Hematopoietic multipotent progenitor cell treated with erythropoietin and hydrocortisone succinate and interleukin-3 and kit ligand, for 8 days (in vitro differentiated cells): ENCODE data around the gene MRPL30.

Experiments used
- DNase-seq: peaks from one replicate; pipeline ENCODE4 v3.0.0-alpha.2; 2015

Gene MRPL30

GRCh38 chr2:99180755-99181623 is at the start of gene MRPL30, which contains the start of gene MITD1:
Gene MRPL30 (plus strand): TSS chr2:99181184. CDS start chr2:99186204, 5,020 bp downstream.
Gene MITD1 (minus strand): TSS chr2:99181058. CDS start chr2:99180981, 77 bp downstream.
- DNase-seq: peak; percentile 96

GRCh38 chr2:99135044-99135556 is 45.9 kb upstream of the MRPL30 start:
- DNase-seq: peak; percentile 85

DNA sequence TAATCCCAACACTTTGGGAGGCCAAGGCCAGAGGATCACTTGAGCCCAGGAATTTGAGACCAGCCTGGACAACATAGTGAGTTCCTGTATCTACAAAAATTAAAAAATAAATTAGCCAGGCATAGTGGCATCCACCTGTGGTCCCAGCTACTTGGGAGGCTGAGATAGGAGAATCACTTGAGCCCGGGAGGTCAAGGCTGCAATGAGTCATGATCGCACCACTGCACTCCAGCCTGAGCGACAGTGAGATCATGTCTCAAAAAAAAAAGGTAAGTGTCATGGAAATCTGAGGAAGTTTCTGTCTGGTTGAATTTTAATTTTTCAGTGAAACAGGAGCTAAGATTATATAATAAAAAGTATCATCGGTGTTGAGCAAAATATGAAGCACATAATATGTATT is 42.0 kb upstream of the MRPL30 start:
- no peak for DNase-seq

GRCh38 chr2:99140056-99140859 is 40.7 kb upstream of the MRPL30 start:
- no peak for DNase-seq

DNA sequence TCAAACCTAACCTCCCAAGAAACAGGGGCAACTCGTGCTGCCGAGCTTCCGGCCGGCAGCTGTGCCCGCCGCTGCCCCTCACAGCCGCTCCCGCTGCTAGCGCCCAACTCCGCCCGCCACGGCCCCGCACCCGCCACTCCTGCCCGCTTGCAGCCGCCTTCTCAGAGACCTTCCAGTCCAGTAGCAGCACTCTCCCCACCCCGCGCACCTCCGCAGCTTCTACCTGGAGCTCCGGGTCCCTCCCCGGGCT is 40.2 kb upstream of the MRPL30 start:
- no peak for DNase-seq

DNA sequence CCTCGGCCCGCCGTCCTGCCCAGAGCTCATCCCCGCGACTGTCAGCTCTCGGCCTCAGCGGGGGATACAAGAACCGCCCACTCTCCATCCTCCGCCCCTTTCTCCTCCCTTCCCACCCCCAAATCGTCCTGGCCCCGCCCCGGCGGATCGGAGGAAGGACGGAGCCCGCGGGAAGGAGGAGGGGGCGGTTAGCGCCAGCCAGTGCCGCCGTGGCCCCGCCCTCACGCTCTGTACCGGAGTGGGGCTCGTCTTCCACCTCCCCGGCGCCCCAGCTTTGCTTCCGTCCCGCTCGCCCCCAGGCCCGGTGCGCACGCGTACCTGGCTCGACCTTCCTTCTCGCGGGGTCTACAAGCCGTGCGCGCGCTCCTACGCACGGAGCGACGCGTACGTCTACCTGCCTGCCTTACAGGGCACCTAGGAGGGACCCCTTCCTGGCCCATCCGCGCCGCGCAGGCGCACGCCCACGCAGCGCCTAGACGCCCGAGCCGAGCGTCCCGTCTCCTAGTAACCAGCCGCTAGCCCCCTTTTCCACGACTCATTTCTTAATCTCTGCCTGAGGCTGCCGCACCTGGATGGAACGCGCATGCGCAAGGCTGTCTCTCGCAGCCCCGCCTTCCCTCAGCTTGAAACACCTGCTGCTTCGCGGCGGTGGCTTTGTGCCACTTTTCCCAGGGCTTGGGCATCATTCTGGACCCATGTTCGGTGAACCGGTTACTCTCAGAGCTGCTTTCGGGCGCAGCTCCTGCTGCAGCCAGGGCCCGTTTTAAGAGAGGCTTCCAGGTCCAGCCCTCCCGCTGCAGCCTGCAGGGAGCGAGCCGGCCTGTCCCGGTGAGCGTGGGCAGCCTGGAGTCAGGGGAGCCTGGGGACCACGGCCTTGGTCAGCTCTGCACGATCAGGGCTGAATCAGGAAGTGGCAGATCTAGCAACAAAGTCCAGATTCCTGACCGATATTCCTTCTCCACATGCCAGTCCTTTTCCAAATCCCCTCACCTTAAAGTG is 39.6 kb upstream of the MRPL30 start, which contains the start of gene C2orf15:
C2orf15 (plus strand) TSS at position 598 of the 999 bp plus-strand sequence. CDS start 8,852 bp downstream, outside the sequence.
- peak; percentile 91 for DNase-seq

GRCh38 chr2:99150706-99151105 is 30.3 kb upstream of the MRPL30 start:
- no peak for DNase-seq

- DNase-seq: no peak
Observed at GRCh38 chr2:99152199-99152895, 28.6 kb upstream of the MRPL30 start.

GRCh38 chr2:99153921-99154604 is 26.9 kb upstream of the MRPL30 start:
- peak; percentile 39 for DNase-seq

- peak; percentile 94 for DNase-seq
Observed at GRCh38 chr2:99154643-99155536, 26.1 kb upstream of the MRPL30 start, which contains the start of the genes LIPT1 and TSGA10. Gene LIPT1 (plus strand): TSS chr2:99154967. CDS start chr2:99161958, 6,991 bp downstream. Gene TSGA10 (minus strand): TSS chr2:99154942. CDS start chr2:99109439, 45,503 bp downstream.

DNA sequence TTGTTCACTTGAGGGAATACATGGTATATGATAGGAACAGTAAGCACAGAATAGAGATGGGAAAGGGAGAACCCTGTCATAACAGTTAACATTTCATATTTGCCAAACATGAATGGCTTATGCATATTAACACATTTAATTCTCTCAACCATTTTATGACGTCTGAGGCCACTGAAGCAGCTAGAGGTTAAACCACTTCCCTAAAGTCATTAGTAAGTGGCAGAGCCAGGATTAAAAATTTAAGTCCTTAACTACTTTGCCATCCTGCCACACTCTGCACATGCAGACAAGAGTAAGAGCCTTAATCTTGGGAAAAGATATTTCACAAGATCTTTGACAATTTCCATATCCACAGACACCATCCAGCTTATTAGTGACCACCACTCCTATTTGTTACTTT is 24.1 kb upstream of the MRPL30 start:
- no peak for DNase-seq

GRCh38 chr2:99158599-99158998 is 22.4 kb upstream of the MRPL30 start:
- no peak for DNase-seq

GRCh38 chr2:99159594-99159993 is 21.4 kb upstream of the MRPL30 start:
- no peak for DNase-seq

DNA sequence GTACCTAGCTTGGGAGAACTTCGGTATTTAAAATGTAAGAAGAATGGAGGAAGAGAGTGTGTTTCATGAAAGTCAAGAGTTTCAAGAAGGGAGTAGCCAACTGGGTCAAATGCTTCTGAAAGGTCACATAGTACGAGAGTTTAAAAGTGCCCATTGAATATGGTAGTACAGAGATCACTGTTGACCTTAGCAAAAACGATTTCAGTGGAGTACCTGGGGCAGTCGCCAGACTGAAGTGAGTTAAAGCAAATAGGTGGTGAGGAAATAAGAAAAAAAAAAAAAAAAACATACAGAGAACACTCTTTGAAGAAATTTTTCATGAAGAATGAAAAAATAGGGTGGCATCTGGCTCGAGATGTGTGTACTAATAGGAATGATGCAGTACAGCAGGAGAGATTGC is 14.8 kb upstream of the MRPL30 start:
- DNase-seq: no peak

DNA sequence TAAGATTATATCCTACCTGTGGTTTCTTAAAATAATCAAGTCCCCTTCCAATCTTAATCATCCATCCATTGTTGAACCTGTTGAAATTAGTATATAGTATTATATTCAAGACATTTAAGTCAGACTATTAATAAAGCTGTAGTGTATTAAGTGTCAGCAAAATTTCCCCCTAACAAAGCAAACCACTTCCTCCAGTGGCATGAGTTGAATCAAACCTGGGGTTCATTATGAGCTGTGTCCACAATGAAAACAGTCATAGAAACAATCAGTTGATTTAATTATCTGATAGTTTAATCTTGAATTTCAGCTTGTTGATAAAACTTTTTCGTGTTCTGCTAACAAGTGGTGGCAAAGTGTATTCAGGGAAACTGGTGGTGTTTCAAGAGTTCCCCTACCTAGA is 11.4 kb upstream of the MRPL30 start:
- no peak for DNase-seq

GRCh38 chr2:99171377-99172140 is 9.4 kb upstream of the MRPL30 start:
- DNase-seq: no peak

- DNase-seq: peak; percentile 46
Observed at GRCh38 chr2:99181624-99182000, 628 bp downstream of the MRPL30 start.

DNA sequence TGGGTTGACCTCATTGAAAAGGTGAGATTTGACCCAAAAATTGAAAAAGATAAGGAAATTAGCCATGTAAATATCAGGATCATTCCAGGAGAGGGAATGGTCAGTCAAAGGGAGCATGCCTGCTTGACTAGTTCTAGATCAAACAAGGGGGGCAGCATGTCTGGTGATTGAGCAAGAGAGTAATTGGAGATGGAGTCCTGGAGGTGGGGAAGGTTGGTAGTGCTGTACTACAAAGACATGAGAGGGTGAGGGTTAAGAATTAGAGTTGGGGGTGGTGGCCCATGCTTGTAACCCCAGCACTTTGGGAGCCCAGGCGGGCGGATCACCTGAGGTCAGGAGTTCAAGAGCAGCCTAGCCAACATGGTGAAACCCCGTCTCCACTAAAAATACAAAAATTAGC is 2.0 kb downstream of the MRPL30 start:
- no peak for DNase-seq

GRCh38 chr2:99184811-99185210 is 3.8 kb downstream of the MRPL30 start:
- DNase-seq: no peak
